GM21390 (cell line): Measurements from ENCODE around the gene MCTP1.
"Not testable (repeated sequence)": the region's sequence is repeated elsewhere in the genome, so short reads cannot be mapped to it uniquely, and the experiment has no call there.

Experiments used
- ATAC-seq: cut with Tn5 transposase; IDR thresholded peaks from one replicate; pipeline ENCODE4 v1.9.1; 2021; ENCODE audit not compliant: unreplicated experiment

MCTP1 gene

DNA sequence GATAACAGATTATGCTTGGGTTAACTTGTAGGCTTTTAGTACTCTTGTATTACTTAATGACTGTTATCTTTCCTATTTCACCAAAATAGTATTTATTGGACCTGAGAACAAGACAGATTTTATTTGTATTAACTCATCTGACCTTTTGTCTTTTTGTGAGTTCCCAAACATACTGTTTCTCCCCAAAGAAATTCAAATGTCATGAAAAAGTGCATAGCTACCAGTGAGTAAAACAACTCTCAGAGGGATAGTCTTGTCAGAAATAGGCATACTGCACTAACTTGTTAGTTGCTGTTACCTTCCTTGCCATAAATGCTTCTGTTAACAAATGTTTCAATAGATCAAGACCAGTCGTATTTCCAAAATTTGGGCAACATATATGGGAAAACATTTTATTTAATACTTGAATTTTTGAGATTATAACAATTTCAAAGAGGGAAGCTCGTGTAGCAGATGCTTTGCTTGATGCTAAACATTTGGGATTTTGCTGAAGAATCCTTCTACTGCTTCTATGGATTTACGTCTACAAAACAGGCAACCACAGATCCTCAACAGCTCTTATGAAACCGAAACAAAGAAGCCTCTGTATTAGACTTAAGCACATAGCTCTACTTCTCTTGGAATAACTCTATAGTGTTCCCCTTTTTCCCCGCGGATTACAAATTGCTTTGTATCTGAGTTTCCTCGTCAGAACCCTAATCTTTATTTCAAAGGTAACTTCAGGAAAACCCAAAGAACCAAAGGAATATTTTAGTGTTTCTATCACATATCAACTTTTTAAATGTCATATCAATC, 248.8 kb downstream of the MCTP1 start:
- ATAC-seq, result no peak

GRCh38 chr5:95032801-95033200, 252.1 kb downstream of the MCTP1 start:
- no peak for ATAC-seq

DNA sequence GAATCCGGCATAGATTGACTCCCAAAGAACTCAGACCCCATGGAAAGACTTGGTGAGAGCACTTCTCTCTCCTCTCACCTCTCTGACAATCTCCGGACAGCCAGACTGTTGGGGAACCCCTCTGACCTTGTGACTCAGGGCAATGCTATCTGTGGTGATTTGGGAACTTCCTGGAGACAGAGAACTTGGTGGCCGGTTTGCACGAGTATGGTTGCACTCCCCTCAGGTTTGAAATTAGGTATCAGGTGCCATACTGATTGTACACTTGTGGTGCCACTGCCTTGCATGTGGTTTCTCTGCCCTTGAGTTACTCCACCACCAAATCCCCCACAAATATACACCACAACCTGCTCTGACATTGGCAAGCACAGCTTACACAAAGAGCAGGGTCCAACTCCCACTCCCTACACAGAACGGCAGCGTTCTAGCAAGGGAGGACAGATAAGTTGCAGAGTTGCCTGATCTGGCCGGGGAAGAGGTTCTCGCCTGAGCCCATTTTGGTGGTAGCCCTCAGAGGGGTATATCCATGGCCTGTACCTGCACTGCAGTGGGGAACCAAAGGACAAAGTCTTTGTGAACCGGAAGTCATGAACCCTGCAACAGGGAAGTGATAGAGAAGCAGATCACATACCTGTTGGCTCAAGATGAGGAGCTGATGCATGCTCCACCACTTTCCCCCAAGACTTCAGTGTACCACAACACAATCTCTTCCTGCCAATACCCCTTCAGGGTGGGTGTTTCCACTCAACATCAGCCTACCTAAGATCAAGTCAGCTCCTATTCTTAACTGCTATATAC, 255.1 kb downstream of the MCTP1 start:
- ATAC-seq, result no peak

DNA sequence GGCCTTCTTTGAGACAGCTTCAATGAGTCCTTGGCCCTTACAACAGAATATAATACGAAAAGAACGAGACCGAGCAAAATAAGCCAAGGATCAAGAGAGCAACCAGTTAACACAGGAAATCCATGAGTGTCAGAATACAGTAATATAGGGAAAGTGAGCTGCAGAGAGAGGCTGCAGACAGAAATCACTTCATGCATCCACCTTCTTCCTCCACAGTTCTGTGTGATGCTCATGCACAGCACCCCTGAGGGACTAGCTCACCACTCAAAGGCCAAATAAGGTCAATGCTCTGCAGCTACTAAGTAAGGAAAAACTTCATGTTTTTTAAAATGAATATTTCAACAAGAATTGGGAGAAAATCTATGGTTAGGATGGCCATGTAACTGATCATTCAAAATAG, 257.1 kb downstream of the MCTP1 start:
- ATAC-seq, result peak; percentile 31

DNA sequence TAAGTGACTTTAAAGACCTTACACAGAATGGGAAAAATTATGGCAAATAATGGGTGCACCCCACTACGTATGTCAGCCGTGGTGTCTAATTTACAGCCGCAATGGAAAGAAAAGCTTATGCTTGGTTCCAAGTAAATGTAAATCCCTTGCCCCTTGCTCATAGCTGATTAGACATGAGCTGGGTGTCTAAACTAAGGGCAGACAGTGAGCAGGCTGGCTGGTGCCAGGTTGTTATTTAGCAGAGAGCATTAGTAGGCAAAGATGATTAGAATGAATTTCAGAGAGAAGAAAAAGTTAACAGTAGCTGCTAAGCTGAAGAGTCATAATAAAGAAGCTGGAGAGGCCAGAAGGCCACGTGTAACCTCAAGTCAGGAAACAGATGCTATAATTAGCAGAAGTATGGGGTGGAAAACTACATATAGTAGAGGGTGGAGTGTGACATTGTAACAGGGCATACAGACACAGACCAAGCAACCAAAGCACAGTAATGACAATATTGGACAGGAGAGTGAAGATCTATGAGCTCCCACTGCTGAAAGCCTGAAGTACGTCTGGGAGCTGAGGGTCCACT, 257.7 kb downstream of the MCTP1 start:
- ATAC-seq, result peak; percentile 35

DNA sequence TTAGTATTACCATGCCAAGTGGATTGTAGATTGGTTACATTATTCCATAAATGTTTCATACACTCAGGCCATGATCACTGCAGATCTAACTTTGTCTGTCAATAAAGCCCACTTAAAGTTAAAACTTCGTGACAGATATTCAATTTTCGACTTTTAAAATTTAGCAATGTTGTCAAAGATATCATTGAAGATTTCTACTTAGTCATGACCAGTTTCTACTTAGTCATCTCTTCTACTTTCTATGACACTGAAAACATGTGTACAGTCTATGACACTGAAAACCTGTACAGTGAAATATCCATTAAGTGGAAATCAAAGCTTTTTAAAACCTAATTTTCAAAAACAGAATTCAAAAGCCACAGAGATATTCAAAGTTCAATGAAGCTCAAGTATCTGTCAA, 258.2 kb downstream of the MCTP1 start:
- no peak for ATAC-seq

GRCh38 chr5:95022967-95023695, 261.8 kb downstream of the MCTP1 start:
- ATAC-seq, result peak; percentile 58

DNA sequence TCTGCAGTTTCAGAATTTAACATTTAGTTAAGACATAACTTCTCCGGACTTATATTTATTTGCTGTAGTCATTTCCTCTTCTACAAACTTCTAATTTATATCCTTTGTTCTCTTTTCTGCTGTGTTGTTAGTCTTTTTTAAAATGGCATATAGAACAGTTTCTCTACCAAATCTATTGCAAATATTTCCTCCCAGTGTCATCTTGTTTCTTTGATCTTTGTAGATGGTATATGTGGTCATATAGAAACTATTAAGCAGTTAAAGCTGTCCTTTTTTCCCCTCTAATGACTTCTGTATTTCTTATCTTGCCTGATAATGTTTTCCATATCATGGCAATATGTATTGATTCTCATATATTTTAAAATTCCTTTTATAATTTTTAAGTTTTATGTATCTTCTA, 264.5 kb downstream of the MCTP1 start:
- ATAC-seq, result no peak

GRCh38 chr5:95018946-95019345, 265.9 kb downstream of the MCTP1 start:
- ATAC-seq, result no peak

GRCh38 chr5:95018511-95018910, 266.4 kb downstream of the MCTP1 start:
- no peak for ATAC-seq

- no peak for ATAC-seq
Observed at GRCh38 chr5:95009812-95010211, 275.1 kb downstream of the MCTP1 start.

GRCh38 chr5:95007921-95008597, 276.8 kb downstream of the MCTP1 start:
- ATAC-seq, result peak; percentile 76

DNA sequence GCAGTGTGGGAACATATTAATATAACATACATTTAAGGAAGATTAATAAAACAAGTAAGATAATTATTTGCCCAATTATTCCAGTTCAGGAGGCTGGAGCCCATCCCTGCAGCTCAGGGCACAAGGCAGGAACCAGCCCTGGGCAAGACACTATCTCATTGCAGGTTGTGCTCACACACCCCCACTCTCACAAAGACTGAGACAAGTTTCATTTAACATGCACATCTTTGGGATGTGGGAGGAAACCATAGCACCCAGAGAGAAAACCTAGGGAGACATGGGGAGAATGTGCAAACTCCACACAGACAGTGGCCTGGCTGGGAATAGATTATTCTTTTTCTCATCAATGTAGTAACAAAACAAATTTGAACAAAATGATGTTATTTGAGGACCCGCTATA, 279.1 kb downstream of the MCTP1 start:
- ATAC-seq, result no peak

GRCh38 chr5:94998670-94999069, 286.2 kb downstream of the MCTP1 start:
- ATAC-seq, result no peak

- not testable (repeated sequence) for ATAC-seq
Observed at GRCh38 chr5:94994537-94994936, 290.4 kb downstream of the MCTP1 start.

DNA sequence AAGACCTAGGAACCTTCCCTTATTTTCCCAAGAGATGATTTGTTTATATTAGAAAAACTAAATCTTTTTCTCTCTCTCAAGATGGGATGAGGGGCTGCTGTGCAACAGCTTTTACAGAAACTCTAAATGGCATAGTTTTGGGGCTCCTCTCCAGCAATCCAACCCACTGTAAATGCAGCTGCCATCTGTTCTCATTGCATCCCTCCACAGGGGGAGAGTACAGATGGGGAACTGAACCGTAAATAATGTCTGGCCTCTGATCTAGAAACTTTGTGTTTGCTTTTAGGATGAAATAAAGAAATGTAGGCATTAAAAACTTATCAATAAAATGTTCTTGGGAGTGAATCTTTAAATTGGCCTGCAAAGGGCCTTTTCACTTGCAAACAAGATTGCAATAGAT, 291.4 kb downstream of the MCTP1 start:
- no peak for ATAC-seq

- ATAC-seq, result peak; percentile 66
Observed at GRCh38 chr5:94992325-94992724, 292.6 kb downstream of the MCTP1 start.

- ATAC-seq, result no peak
Observed at GRCh38 chr5:94983861-94984535, 300.9 kb downstream of the MCTP1 start.

DNA sequence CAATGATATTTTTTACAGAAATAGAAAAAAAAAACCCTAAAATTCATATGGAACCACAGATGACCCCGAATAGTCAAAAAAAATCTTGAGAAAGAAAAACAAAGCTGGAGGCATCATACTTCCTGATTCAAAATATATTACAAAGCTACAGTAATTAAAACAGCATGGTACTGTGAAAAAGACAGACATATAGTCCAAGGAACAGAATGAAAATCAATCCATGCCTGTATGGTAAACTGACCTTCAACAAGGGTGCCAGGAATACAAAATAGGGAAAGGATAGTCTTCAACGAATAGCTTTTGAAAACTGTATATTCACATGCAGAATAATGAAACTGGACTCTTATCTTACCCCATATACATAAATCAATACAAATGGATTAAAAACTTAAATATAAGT, 307.5 kb downstream of the MCTP1 start:
- ATAC-seq, result no peak

DNA sequence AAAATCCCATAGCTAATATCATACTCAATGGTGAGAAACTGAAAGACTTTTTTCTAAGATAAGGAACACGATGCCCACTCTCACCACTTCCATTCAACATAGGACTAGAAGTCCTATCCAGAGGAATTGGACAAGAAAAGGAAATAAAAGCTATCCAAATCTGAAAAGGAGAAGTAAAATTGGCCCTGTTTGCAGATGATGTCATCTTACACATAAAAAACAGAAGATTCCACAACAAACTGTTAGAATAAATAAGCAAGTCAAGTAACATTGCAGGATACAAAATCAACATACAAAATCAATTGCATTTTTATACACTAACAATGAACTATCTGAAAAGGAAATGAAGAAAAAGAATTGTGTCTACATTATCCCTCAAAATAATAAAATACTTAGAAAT, 308.0 kb downstream of the MCTP1 start:
- ATAC-seq, result no peak
